Measurements from ENCODE around the gene DBN1.

Gene DBN1

GRCh38 chr5:177503351-177504085 is 30.1 kb upstream of the DBN1 start:
- Histone ChIP-seq H3K27me3 (ENCODE audit: insufficient read depth, low read length) (peaks cover 19% of the 10 kb centered on the region), H3K27ac (ENCODE audit: low read length) (no peak overlapping the region), H3K4me3 (ENCODE audit: low read length) (no peak overlapping the region), H3K9ac (ENCODE audit: low read depth, low read length) (no peak overlapping the region), H3K9me3 (ENCODE audit: insufficient read depth, low read depth, low read length) (no peaks in the 10 kb centered on the region), H3K36me3 (ENCODE audit: insufficient read depth, low read depth, low read length) (no peaks in the 10 kb centered on the region), H3K4me1 (ENCODE audit: insufficient read depth, low read length) (peaks cover 9% of the 10 kb centered on the region; the same call in 1 of the 2 replicates)

DNA sequence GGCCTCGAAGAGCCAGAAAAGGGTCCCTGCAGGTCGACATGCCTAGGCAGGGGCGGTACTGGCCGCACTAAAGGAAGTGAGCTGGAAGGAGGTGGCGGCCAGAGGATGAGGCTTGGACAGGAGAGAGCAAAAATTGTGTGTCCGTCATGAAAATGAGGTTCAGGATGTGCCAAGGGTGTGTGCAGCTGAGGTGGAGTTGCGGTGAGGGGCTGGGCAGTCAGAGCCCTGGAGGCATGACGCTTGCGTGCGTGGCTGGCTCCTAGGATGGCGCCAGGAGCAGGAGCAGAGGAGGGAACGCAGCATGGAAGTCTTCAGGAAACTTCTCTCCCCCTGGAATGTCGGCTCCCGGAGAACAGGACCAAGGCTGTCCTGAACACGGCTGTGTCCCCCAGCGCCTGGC is 29.5 kb upstream of the DBN1 start:
- Histone ChIP-seq H3K9me3 (ENCODE audit: insufficient read depth, low read depth, low read length) (no peaks in the 10 kb centered on the region), H3K9ac (ENCODE audit: low read depth, low read length) (no peak overlapping the region), H3K36me3 (ENCODE audit: insufficient read depth, low read depth, low read length) (no peaks in the 10 kb centered on the region), H3K4me1 (ENCODE audit: insufficient read depth, low read length) (peaks cover 12% of the 10 kb centered on the region; the same call in 1 of the 2 replicates), H3K27me3 (ENCODE audit: insufficient read depth, low read length) (peaks cover 25% of the 10 kb centered on the region), H3K27ac (ENCODE audit: low read length) (no peak overlapping the region), H3K4me3 (ENCODE audit: low read length) (no peak overlapping the region)

GRCh38 chr5:177501874-177502678 is 28.6 kb upstream of the DBN1 start:
- H3K9me3 ChIP-seq (ENCODE audit: insufficient read depth, low read depth, low read length): no peaks in the 10 kb centered on the region
- H3K4me3 ChIP-seq (ENCODE audit: low read length): no peak overlapping the region
- H3K9ac ChIP-seq (ENCODE audit: low read depth, low read length): no peak overlapping the region
- H3K4me1 ChIP-seq (ENCODE audit: insufficient read depth, low read length): peaks cover 12% of the 10 kb centered on the region; the same call in 1 of the 2 replicates
- H3K27ac ChIP-seq (ENCODE audit: low read length): no peak overlapping the region
- H3K27me3 ChIP-seq (ENCODE audit: insufficient read depth, low read length): peaks cover 25% of the 10 kb centered on the region
- no peaks in the 10 kb centered on the region for H3K36me3 ChIP-seq (ENCODE audit: insufficient read depth, low read depth, low read length)

- Histone ChIP-seq H3K9me3 (ENCODE audit: insufficient read depth, low read depth, low read length) (no peaks in the 10 kb centered on the region), H3K9ac (ENCODE audit: low read depth, low read length) (peak overlapping the region; percentile 18; the same call in 1 of the 2 replicates), H3K27me3 (ENCODE audit: insufficient read depth, low read length) (peaks cover 25% of the 10 kb centered on the region), H3K4me1 (ENCODE audit: insufficient read depth, low read length) (peaks cover 16% of the 10 kb centered on the region), H3K4me3 (ENCODE audit: low read length) (no peak overlapping the region), H3K36me3 (ENCODE audit: insufficient read depth, low read depth, low read length) (peaks cover 4% of the 10 kb centered on the region), H3K27ac (ENCODE audit: low read length) (no peak overlapping the region)
Measured at GRCh38 chr5:177500685-177501522, 27.5 kb upstream of the DBN1 start.

DNA sequence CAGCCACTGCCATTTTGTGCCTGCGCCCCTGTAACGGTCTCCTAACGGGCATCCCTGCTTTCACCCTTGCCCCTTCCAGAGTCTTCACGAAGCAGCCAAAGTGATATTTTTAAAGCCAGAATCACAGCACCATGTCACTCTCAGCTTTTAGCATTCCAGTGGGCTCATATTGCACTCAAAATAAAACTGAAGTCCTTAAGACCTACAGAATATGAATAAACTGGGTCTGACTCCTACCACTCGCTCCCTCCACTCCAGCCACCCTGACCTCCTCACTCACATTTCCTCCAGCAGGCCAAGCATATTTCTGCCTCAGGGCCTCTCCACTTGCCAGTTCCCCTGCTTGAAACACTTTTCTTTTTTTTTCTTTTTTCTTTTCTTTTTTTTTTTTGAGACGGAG is 26.4 kb upstream of the DBN1 start:
- Histone ChIP-seq H3K36me3 (ENCODE audit: insufficient read depth, low read depth, low read length) (peaks cover 15% of the 10 kb centered on the region), H3K27ac (ENCODE audit: low read length) (no peak overlapping the region), H3K27me3 (ENCODE audit: insufficient read depth, low read length) (peaks cover 25% of the 10 kb centered on the region), H3K9ac (ENCODE audit: low read depth, low read length) (no peak overlapping the region), H3K9me3 (ENCODE audit: insufficient read depth, low read depth, low read length) (no peaks in the 10 kb centered on the region), H3K4me1 (ENCODE audit: insufficient read depth, low read length) (peaks cover 27% of the 10 kb centered on the region), H3K4me3 (ENCODE audit: low read length) (no peak overlapping the region)

DNA sequence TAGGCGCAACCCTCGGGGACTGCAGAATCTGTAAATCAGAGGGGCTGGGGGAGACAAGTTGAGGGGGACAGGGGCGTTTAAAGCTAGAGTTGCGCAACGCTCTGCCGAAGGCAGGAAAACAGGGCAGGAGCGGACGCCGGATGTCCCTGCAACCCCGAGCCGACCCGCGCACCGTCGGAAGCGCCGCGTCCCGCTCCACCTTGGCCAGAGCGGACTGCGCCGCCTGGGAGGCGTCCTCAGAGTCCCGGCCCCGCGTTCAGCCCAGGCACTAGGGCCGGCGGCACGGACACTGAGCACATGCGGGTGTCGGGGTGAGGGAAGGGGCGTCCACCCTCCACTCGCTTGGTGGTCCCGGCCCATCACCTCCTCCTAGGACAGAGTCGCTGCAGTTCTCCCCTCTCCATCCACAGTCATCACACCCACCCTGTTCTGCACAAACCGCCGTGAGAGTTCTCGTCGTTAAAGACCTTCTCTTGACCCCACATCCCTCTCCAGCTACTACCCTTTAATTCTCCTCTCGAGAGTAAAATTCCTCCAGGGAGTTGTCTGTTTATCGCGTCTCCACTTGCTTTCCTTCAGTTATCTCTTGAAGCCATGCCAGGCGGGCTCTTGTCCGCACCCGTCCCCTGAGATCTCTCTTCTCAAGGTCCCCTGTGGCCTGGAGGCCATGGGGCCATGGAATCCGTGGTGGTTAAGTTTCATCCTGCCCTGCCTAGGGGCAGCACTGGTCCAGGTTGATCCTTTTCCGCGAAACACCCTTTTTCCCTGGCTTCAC is 24.8 kb upstream of the DBN1 start:
- Histone ChIP-seq H3K27ac (ENCODE audit: low read length) (no peak overlapping the region), H3K27me3 (ENCODE audit: insufficient read depth, low read length) (peaks cover 25% of the 10 kb centered on the region), H3K9me3 (ENCODE audit: insufficient read depth, low read depth, low read length) (no peaks in the 10 kb centered on the region), H3K36me3 (ENCODE audit: insufficient read depth, low read depth, low read length) (peaks cover 31% of the 10 kb centered on the region), H3K4me1 (ENCODE audit: insufficient read depth, low read length) (peaks cover 28% of the 10 kb centered on the region), H3K9ac (ENCODE audit: low read depth, low read length) (peak overlapping the region; percentile 63; the same call in 1 of the 2 replicates), H3K4me3 (ENCODE audit: low read length) (peak overlapping the region; percentile 79)

DNA sequence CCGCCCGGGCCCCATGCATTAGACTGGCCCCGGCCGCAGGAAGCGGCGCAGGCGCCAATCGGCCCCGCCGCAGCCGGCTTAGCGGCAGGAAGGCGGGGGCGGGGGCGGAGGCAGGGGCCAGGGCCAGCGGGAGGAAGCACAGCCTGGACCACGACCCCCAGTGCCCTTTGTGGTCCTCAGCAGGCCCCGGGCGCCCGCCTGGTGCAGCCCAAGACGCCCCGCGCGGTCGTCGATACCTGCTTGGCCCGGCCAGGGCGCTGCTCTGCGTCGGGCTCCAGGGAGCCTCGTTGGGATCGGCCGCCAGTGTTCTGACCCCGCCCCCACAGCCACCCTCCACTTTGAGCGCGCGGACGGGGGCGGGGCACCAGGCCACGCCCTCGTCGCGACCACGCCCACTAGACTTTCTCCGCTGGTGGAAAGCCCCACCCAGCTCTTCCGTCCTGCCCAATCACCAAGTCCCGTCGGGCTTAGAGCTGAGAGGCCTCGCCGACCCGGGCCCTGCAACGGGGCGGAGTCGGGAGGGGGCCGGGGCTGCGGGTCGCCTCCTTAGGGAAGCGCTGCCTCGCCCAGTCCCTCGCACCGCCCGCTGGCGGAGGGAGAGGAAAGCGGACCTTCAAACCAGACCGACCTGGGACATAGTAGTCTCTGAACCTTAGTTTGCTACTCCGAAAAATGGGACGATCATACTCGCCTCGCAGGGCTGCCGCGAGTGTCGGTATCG is 24.0 kb upstream of the DBN1 start, which contains the start of gene PDLIM7:
TSS of gene PDLIM7 (minus strand) at position 313 of the 721 bp plus-strand sequence. CDS start 1,092 bp downstream, outside the sequence.
- Histone ChIP-seq H3K27me3 (ENCODE audit: insufficient read depth, low read length) (peaks cover 25% of the 10 kb centered on the region), H3K9me3 (ENCODE audit: insufficient read depth, low read depth, low read length) (no peaks in the 10 kb centered on the region), H3K27ac (ENCODE audit: low read length) (peak within 1 kb of the TSS; percentile 99), H3K36me3 (ENCODE audit: insufficient read depth, low read depth, low read length) (peaks cover 38% of the 10 kb centered on the region), H3K4me1 (ENCODE audit: insufficient read depth, low read length) (peaks cover 28% of the 10 kb centered on the region), H3K4me3 (ENCODE audit: low read length) (peak within 1 kb of the TSS; percentile 87), H3K9ac (ENCODE audit: low read depth, low read length) (peak within 1 kb of the TSS; percentile 99)

GRCh38 chr5:177496727-177497291 is 23.4 kb upstream of the DBN1 start:
- Histone ChIP-seq H3K9me3 (ENCODE audit: insufficient read depth, low read depth, low read length) (no peaks in the 10 kb centered on the region), H3K27me3 (ENCODE audit: insufficient read depth, low read length) (peaks cover 25% of the 10 kb centered on the region), H3K4me3 (ENCODE audit: low read length) (peak overlapping the region; percentile 87), H3K4me1 (ENCODE audit: insufficient read depth, low read length) (peaks cover 28% of the 10 kb centered on the region), H3K9ac (ENCODE audit: low read depth, low read length) (peak overlapping the region; percentile 99), H3K27ac (ENCODE audit: low read length) (peak overlapping the region; percentile 99), H3K36me3 (ENCODE audit: insufficient read depth, low read depth, low read length) (peaks cover 42% of the 10 kb centered on the region)

- peak overlapping the region; percentile 87 for H3K4me3 ChIP-seq (ENCODE audit: low read length)
Measured at GRCh38 chr5:177496070-177496726, 22.8 kb upstream of the DBN1 start.

More at GRCh38 chr5:177496070-177496726, 22.8 kb upstream of the DBN1 start:
- Histone ChIP-seq H3K36me3 (ENCODE audit: insufficient read depth, low read depth, low read length) (peaks cover 43% of the 10 kb centered on the region), H3K9me3 (ENCODE audit: insufficient read depth, low read depth, low read length) (no peaks in the 10 kb centered on the region), H3K27me3 (ENCODE audit: insufficient read depth, low read length) (peaks cover 25% of the 10 kb centered on the region), H3K9ac (ENCODE audit: low read depth, low read length) (peak overlapping the region; percentile 99), H3K4me1 (ENCODE audit: insufficient read depth, low read length) (peaks cover 28% of the 10 kb centered on the region), H3K27ac (ENCODE audit: low read length) (peak overlapping the region; percentile 99)

All from iPS-20b (cell line).